ENCODE measurements around the gene COX8A. TPM values are rescaled to one million over a fixed set of nuclear protein-coding genes. Genes with fewer than 3 reads are reported as not detected.

The COX8A gene
- total RNA-seq, 1 donor from 2014 or later, result 218 TPM

DNA sequence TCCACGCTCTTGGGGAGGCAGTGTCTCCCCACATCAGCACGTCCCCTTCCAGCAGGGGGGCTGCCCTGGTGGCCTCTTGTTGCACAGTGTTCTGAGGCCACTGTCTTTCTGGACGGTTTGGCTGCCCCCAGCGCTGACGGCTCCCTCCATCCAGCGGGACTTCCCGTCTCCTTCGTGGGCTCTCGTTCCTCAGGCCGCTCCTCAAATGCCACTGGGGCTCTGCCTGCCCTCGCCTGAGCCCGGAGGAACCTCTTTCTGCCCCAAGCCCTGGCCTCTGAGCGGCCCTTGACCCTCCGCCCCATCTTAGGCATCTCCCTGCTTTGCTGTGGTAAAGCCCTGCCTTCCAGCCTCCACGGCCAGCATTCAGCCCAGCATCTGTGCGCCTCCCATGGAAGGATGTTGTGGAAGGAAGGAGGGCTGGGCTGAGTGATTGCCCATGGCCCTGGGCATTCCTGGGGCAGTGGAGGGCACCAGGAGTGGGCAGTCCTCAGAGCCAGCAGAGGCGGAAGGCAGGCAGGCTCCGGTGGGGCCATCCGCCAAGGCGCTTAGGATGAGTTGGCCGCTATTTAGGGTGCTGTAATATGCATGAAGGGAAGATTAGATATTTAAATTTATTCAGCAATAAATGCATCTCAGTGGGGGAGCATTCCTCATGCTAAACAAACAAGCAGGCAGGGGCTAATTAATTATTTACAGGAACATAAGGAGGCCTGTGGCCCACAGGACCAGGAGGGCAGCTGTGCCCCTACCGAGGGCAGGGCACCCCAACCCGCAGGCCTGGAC is 29.6 kb downstream of the COX8A start:
- no peak for DNase-seq

- no peak for DNase-seq
Measured at GRCh38 chr11:64004590-64004984, 30.2 kb downstream of the COX8A start.

DNA sequence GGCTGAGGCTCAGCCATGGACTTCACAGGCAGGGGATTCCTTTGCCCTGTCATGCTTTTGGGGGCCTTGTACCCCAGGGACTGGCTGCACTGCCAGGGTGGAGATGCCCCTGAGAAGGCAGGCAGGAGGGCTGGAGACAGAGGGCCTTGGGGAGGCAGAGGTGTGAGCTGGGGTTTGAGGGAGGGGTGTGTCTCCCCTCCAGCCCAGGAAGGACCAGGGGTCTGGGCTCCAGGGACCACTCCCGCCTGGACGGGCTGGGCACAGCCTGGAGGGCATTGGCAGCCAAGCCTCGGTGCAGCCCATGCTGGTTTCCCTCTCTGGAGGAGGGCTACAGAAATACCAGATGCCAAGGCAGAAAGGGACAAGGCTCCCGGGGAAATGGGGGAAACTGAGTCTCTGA is 31.3 kb downstream of the COX8A start:
- no peak for DNase-seq

- DNase-seq, result no peak
Measured at GRCh38 chr11:64006398-64006797, 32.0 kb downstream of the COX8A start.

DNA sequence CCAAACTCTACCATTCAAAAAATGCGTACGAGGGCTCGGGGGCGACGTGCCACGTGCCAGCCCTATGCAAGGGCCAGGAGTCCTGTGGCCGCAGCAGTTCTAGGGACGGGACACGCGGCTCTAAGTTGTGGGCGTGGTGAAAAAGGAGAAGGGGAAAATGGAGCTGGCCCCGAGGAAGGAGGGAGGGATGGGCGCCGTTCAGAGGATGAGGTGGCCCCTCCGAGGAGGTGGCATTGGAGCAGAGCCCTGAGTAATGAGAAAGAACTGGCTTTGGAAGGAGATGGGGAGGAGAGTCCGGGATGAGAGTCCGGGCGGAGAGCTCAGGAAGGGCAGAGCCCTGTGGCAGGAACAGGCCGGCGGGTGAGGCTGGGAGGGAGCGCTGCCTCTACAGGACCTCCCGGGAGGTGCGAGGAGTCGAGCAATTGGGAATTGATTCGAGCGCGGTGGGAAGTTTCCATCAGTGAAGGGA is 32.8 kb downstream of the COX8A start:
- no peak for DNase-seq

- DNase-seq, result peak; percentile 30
Measured at GRCh38 chr11:64007629-64008282, 33.3 kb downstream of the COX8A start.

GRCh38 chr11:64008283-64008913 is 34.0 kb downstream of the COX8A start:
- DNase-seq, result no peak

- no peak for DNase-seq
Measured at GRCh38 chr11:64008914-64009633, 34.7 kb downstream of the COX8A start.

GRCh38 chr11:64009710-64010109 is 35.3 kb downstream of the COX8A start:
- no peak for DNase-seq

- DNase-seq, result no peak
Measured at GRCh38 chr11:64010783-64011182, 36.4 kb downstream of the COX8A start.

DNA sequence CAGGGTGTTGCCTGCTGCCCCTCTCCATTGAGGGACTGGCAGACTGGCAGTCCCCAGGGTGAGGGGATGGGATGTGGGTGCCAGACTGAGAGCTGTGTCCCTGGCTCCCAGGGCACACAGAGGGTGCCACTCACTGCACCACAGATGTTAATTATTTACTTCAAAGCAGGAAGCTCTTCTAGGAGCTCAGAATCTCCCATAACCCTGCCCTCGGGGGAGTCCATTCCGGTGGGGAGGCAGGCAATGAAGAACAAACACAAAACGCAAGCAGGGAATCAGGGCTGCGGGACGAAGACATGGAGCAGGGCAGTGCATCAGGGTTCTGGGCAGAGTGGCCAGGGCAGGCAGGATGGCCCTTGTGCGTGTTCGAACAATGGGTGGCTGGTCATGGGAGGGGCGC is 37.0 kb downstream of the COX8A start:
- DNase-seq, result no peak

- no peak for DNase-seq
Measured at GRCh38 chr11:64013141-64013896, 38.9 kb downstream of the COX8A start.

- DNase-seq, result no peak
Measured at GRCh38 chr11:64014356-64014755, 39.9 kb downstream of the COX8A start.

GRCh38 chr11:64015510-64015909 is 41.1 kb downstream of the COX8A start:
- no peak for DNase-seq

GRCh38 chr11:64015935-64016845 is 41.8 kb downstream of the COX8A start:
- DNase-seq, result no peak

DNA sequence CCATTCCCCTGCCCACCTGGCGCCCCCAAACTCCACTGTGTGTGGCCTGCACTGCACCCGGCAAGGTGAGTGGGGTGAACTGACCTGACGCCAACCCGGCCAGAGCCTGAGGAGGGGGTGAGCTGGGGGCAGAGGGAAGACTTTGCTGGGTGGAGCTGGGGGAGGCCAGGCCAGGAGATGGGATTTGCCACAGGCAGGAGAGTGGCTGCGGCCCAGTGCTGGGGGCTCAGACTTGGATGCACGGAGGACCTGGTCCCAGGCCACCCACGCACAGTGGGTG is 43.5 kb downstream of the COX8A start:
- no peak for DNase-seq

DNA sequence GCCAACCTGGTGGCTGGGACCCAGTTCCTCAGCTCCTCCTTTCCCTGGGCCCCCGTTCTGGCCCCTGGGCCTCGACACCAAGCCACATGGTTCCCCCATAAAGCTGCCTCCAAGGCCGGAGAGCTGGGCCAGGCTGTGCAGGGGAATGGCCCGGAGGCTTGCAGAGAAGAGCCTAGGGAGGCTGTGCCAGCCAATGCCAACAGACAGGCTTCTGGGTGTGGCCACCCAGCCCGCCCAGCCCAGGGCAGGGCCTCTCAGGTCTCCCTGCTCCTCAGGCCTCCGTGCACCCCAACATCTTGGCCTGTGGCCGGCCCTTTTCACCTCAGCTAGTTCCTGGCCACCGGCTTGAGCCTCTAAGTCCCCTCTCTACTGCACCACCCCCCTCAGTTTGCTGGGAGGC is 43.9 kb downstream of the COX8A start:
- DNase-seq, result no peak

DNA sequence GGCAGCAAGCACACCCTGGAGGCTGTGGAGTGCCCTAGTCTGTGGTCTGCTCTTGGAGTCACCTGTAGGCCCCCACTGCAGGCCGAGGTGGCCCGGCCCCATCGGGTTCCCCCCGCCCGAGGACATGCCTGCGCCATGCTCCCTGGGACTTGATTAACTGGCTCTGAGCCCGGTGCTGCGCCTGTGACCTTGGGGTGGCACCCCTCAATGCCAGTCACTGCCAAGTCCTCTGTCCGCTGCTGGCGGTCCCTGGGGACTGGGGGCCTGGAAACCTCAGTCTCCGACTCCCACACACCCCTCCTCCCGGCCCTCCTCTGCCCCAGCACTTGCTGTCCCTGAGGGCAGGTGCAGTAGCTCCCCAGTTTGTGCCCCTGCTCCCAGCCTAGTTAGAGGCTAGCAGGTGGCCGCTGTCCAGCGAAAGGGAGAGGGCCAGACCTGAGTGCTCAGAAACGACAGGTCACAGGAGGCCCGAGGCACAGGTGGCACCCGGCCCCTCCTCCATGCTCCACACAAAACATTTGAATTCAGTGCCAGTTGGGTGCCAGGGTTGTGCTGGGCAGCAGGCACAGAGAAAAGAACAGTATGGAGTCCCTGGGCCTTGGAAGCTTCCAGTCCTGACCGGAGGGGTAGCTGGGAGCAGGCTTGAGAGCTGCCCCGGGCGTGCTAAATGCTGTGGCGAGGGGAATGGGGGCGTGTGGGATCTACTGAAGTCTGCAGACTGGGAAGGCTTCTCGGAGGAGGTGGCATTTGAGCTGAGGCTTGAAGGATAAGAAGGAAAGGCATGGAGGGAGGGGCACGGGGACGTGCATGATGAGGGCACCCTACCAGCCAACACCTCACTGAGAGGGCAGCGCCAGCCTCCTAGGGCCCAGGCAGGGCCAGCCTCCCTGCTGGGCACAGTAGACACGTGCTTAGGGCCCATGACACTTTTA is 45.0 kb downstream of the COX8A start:
- DNase-seq, result no peak

DNA sequence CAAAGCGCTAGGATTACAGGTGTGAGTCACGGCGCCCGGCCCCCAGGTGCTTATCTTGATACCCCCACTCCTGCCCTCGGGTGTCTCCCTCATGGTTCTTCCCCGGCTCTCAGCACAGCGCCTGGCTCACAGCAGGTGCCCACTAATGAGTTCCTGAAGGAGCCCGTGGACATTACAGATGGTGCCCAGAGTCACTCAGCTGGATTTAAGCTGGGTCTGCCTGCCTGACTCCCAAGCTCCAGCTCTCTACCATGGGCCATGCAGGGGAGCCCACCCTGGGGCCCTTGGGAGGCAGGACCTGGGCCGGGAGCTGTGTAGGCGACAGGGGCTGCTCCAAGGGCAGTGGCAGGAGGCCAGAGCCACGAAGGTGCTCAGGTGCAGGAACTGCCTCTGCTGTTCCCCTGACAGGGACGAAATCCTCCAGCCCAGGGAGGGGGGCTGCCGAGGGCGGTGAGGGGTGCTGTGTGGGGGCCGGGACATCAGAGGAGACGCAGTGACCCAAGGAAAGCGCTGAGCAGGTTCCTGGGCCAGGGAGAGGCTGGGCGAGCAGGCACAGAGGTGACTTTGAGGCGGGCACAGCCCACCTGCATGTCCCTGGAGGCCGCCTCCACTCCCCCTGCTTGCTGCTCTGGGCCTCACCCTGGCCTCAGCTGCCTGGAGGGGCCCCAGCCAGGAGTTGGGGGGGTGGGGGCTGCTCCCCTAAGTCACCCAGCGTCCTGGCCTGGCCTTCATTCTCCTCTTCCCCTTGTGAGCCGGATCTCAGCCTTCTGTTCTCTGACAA is 46.7 kb downstream of the COX8A start:
- no peak for DNase-seq
